GM21576 (cell line): ENCODE data around the gene MAMDC2.
"Not testable (repeated sequence)": the region's sequence is repeated elsewhere in the genome, so short reads cannot be mapped to it uniquely, and the experiment has no call there.

Experiments
- ATAC-seq: cut with Tn5 transposase; IDR thresholded peaks from one replicate; pipeline ENCODE4 v1.9.1; 2021; ENCODE audit warnings: mild to moderate bottlenecking, moderate library complexity; ENCODE audit not compliant: unreplicated experiment

The MAMDC2 gene

DNA sequence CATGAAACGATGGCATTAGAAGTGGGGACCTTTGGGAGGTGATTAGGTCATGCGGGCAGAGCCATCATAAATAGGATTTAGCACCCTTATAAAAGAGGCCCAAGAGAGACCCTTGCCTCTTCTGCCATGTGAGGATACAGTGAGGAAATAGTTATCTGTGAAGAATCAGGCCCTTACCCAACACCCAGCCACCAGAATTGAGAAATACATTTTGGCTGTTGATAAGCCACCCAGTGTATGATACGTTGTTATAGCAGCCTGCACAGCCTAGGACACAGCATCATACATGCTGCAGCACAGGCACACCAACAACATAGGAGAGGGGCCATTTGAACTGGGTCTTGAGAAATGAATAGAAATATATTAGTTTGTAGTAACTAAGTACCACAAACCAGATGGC lies 8.0 kb upstream of the MAMDC2 start:
- no peak for ATAC-seq

DNA sequence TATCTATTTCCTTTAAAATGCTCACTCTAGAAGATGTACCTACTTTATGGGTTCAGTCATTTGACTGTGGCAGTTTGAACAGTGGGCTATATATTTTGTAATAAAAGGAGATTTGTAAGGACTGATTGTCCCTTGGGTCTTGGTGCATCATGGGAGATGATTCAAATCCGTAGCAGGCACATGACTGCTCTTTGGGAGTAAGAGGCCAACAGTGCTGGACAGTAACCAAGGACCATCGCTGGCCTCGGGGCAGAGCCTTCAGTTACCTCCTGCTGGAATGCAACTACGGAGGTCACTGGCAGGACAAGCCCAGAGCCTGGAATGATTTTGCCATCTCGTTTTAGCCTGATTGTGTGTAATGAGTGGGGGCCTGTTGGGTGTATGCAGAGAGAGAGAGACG lies 7.0 kb upstream of the MAMDC2 start:
- no peak for ATAC-seq

DNA sequence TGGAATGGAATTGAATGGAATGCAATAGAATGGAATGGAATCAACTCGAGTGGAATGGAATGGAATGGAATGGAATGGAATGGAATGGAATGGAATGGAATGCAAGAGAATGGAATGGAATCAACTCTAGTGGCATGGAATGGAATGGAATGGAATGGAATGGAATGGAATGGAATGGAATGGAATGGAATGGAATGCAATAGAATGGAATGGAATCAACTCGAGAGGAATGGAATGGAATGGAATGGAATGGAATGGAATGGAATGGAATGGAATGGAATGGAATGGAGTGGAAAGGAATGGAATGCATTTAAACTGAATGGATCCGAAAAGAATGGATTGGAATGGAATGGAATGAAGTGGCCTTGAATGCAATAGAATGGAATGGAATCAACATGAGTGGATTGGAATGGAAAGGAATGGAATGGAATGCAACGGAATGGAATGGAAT lies 5.5 kb upstream of the MAMDC2 start:
- not testable (repeated sequence) for ATAC-seq

DNA sequence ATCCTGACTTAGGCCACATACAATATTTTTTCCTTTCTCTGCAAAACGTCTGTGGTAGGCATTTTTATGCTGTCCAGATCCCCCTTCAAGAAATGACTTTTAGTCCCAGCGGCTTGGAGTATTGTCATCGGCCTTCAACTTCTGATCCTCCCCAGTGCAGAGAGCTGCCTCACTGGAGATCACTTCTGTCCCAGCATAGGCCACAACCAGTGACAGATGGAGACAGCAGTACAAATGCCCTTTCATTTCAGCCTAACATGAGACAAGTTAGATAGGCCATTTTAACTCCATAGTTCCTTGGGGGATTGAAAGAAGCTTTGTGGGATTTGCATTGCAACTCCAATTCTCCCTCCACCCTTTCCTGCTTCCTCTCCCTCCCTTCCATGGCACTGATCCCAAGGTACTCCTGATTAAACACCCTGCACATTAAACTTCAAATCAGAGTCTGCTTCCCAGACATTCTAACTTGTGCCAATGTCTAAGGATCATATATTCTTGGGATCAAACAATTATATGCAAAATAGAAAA lies 3.2 kb upstream of the MAMDC2 start:
- no peak for ATAC-seq

DNA sequence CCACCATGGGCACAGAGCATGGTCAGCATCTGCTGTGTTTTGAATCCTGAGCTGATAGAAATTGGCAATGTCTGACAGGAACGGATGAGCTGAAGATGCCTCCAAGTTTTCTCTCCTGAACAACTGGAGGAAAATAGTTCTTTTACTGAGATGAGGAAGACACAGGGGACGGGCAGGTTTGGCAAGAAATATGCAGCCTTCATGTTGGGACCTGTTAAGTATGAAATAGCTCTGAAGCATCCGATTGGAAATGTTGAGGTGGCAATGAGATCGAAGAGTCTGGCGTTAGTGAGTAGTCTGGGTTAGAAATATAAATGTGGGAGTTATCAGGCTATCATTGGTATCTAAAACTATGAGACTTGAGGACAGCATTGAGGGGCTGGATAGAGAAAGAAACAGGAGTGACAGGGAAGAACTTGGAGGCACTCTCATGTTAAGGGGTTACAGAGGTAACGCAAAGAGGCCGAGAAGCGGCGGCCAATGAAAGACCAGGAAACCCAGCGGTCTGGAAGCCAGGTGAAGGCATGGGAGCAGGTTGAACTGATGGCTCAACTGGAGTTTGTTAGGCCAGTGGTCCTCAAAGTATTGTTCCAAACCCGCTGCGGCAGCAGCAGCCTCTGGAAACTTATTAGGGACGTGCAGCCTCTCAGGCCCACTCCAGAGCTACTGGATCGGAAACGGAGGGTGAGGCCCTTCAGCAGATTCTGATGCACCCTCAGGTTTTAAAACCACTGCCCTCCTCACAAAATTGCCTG lies 1.0 kb upstream of the MAMDC2 start:
- ATAC-seq, result no peak

DNA sequence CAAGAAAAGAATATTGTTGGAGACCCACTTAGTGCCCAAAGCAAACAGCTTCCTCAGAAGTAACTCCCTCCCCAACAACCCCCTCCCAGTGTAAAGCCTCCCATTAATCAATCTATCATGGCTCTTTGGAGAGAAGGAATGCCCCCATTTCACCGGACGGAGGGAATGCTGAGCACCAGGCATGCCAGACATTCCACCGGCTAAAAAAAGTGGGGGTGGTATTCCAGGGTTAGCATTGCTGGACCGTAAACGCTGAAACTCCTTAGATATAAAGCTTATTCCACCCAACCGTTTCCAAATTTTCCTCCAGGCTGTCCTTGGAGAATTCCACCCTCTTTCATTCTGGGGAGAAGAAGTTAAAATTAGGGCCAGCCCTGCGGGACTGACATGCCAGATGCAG lies 363 bp upstream of the MAMDC2 start:
- no peak for ATAC-seq

DNA sequence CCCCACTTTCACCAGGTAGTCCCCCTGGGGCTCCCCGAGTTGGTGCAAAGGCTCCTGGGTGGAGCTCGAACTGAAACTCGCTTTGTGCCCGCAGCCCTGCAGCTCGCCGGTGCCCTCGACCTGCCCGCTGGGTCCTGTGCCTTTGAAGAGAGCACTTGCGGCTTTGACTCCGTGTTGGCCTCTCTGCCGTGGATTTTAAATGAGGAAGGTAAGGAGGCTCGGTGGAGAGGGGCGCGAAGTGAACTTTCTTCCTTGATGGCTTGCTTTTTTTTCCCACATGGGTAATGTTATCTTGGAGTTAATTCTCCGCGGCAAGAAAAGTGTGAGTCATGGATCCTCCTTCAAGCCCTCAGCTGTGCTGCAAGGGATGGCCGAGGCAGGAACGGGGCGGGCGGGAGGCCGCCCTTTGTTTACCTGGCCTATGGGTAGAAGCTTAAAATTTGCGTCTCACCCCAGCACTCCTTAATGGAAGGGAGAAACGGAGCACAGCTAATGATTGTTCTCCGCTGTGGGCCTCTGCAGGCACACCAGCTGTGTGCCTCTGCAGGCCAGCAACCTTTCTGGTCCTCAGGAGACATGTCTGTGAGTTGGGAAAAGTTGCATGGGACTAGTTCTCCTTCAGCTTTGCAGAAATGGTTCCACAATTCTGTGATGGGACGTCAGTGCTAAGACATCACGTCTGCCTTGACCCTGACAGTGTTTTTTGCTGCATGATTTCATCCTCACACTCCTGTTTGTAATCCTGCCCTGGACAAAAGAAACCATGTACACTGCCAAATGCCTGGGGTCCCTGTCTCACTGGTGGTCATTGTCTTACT lies 1.1 kb downstream of the MAMDC2 start:
- ATAC-seq, result no peak

DNA sequence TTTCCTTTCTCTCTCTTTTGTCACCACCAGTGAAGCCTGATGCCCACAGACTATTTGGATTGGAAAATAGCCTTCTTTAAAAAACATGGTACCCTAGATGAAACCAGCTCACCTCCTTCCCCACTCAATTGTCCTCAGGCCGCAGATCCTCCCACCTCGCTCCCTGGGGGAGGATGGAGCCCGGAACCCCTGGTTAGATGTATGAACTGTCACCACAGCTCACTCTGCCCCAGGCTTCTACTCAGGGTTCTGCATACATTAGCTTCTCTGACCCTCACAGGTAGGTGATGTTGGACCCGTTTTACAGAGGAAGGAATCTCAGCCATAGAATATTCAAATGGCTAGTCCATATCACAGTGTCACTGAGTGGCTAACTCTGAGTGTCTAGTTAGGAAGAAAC lies 1.8 kb downstream of the MAMDC2 start:
- ATAC-seq, result no peak

DNA sequence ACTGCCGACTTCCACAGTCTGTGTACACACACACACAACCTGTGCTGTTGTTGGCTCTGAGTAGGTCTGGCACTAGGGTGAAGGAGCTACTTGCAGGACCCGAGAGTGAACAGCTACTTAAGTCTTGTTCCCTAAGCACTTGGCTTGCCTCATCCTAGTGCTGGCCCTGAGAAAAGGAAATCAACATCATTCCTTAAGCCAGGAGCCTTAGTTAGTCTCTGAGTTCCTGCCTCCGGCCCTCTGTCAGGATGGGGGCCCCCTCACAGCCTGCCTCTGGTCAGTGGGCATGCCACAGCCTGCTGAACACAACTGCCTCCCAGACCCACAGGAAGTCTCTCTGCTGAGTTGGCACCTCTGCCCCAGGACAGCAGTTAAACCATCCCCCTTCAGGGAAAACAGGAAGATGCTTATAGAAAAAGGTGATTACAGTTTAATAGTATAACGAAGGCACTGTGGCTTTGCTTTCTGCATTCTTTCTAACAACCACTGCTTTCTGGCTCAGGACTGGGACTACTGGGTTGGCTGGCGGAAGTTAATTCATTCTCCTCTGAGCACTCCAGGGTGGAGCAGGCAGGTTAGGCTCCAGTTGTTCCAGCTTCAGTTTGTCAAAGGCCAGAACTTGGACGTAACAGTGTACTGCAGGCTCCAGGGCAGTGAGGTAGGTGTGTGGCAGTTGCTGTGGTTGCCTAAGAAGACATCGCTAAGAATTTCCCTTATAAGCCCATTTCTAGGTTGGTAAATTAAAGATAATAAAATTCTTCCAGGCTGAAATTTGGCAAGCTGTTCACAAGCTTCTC lies 2.8 kb downstream of the MAMDC2 start:
- no peak for ATAC-seq

DNA sequence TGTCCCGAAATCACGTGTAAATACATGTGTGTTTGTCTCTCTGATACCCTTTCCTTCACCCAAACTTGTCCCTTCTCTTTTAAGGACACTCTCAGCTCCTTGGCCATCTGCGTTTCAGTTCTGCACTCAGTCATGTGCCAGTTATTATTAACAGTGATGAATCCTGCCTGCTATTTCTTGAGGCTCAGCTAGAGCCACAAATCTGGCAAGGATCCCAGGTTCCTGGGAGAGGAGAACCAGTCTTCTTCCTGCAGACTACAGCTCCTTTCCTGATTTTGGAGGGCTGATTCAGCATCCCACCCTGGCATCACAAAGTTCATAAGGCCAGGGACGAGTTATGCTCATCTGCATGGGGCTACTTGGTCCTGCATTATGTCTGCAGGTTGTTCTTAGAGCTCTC lies 5.6 kb downstream of the MAMDC2 start:
- ATAC-seq, result no peak

DNA sequence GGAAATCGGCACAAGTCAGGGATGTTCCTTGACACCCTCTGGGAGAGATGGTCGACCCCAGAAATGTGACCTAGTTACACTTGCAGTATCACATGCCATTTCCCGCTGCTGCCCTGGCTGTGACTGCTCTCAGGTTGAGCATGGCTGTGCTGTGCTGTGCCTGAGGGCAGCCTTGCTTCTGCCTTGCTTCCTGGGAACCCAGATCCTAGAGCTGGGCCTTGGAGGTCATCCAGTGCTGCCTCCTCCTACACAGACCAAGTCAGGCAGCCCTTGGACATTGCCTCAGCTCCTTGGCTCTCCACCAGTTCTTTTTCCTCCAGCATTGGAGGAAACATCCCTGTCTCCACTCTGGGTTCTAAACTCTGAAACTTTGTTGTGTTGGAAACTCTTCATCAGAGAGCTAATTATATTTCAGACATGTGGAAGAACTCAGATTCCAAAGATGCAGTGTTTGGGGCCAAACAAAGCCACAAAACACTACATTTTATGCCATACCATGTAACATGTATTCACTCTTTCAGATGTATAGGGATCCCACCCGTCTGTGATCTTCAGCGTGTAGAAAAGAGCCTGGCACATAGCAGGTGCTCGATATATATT lies 6.1 kb downstream of the MAMDC2 start:
- no peak for ATAC-seq

DNA sequence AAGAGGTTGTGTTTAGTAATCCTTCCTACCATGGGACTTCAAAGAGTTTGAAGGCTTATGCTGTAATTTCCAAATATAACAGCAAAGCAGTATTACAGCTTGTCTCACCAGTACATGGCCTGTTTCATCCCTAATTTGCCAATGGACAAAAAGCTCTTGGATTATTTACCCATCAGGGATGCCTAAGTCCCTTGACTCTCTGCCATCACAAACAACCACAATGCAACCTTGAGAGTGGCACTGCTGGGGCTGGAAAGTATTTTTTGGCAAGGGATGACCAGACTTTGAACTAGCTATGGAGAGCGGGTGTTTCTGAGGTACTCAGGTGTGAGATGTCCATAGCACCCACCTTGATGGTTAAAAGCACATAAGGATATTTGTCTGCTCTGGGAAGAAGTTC lies 9.1 kb downstream of the MAMDC2 start:
- no peak for ATAC-seq

DNA sequence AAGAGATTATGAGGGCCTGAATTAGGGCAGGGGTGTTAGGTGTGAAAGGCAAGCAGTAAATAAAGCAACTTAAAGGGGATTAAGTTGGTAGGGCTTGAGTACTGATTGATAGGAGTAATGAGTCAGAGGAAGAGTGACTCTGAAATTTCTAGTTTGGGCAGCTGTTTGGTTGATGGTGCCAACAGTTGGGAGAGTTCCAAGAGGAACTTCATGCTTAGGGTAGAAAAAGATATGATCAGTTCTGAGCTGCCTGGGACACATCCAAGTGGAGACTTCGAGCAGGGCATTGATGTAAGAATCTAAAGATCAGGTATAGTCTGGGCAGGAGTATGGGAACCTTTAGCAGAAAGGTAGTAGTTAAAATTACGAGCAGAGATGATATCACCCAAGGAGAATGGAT lies 10.2 kb downstream of the MAMDC2 start:
- ATAC-seq, result no peak

DNA sequence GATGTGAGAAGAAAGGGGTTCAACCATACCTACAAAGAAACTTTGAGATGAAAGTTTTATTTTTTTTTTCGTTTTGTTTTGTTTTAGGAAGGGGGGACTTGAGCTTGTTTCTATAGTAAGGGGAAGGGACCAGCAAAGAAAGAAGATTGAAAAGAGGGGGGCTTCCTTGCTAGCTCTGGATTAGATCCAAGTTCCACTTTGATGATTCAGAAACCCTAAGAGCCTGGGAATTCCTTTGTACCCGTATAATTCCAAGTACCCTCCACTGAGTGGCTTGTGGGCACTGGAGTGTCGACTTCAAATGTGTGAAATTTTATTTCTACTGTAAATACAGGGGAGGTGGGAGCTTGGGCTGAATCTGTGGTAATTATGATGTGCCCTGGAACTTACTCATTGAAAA lies 10.9 kb downstream of the MAMDC2 start:
- ATAC-seq, result no peak

DNA sequence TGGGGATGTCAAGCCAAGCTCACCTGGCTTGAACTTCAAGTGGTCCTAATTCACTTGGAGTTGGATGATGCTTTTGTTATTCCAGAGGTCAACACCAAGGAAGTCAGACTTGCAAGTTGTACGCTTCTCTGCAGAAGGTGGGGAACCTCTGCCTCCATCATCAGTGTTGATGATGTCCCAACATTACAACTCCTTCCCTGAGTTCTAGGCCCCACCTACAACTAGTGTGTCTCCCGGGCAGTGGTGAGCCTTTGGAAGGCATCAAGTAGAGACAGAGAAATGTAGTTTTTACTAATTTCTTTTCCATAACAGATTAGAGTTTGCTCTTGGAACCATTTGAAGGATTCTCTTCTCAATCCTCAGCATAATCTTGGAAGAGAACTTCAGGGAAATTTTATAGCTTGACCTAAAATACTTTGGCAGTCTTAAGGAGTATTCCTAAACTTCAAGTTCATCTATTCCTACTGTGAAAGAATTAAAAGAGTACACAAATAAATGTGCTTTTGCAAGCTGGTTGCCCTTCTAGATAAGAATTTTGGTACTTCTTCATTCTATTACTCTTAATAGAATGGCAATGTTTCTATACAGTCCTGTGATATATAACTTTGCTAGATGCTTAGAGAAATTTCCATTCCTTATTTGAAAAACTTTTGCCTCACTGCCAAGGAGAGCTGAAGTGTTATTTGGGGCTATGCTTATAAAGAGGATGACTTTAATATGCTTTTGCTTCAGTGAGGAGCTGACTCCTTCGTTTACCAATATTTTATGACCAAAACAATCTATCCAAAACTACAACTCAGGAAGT lies 12.0 kb downstream of the MAMDC2 start:
- no peak for ATAC-seq

DNA sequence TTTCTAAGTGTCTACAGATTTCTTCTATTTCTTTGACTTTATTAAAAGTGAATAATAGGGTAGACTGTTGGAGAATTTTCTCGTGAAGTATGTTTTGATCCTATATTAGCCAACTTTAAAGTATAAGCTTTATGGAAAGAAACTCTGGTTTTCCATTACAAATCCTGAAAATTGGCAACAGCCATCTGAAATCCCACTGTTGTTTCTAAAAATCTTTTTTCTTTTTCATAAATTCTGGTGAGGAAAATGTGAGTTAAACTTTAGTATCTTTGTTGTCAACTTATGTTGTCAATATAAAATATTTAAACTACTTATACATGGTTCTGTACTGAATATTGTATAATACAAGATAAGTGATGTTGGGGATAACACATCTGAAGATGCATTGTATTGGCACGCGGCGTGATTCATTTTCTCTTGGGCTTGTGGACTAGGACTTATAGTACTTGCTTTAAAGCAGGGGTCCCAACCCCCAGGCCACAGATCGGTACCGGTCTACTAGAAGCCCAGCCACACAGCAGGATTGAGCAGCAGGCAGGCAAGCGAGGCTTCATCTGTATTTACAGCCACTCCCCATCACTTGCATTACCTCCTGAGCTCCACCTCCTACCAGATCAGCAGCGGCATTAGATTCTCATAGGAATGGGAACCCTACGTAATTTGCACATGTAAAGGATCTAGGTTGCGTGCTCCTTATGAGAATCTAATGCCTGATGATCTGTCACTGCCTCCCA lies 12.7 kb downstream of the MAMDC2 start:
- ATAC-seq, result no peak

DNA sequence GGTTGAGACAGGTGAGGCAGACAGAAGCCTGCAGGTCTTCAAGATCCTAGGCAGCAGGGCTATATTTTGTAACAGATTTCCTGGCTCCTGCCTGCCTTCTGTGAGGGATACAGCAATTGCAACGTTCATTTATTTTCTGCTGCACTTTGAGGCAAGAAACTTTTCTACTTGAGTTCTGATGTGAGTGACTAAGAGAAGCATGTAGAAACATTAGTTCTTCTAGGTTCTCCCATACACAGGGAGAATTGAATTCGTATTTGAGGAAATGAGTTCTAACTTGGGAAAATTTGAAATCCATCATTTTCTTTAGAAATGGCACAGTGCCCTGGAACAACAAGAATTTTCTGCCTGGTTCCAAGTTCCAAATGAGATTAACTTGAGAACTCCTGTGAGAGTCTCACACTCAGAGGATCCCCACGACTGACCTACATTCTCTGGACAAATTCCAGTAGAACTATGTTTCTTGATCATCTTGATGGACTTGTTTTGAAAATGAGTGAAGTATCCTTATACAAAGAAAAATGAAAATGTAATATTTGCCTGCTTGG lies 15.0 kb downstream of the MAMDC2 start:
- ATAC-seq, result no peak

DNA sequence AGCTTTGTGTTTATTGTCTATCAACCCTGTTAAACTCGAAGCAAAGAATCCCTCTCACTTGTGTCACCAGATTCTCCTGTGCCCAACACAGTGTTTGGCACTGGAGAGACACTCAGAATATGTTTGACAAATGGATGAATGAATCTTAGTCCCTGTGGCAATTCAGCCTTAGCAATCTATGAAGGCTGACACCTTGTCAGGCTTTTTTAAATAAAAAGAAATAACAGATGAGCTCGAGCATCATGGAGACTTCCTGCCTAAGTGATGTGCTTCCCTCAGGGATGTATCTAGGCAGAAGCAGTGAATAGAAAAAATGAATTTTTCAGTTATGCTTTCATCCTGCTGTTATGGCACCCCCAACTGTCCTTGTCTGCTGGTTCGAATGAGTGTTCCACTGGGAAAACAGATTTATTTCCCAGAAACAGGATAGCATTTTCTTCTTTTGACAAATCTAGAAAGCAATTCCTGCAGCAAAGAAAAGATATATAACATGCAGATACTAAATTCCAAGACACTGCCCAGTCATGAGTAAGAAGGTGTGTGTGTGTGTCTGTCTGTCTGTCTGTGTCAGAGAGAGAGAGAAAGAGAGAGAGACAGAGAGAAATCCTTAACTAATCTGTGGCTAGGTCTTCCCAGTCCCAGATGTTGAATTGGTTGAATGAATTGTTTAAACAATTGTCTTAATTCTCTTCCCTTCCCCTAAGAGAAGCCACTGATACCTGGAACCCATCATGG lies 16.7 kb downstream of the MAMDC2 start:
- ATAC-seq, result no peak
